SU-DHL-6 (cell line): Measurements from ENCODE around the gene C20orf144.

Experiments used
- CTCF ChIP-seq: fragments of 200-600 bp; sonication (generic); IDR thresholded peaks from one replicate; pipeline ENCODE4 v1.5.1; 2017; ENCODE audit warnings: antibody characterized with exemption, mild to moderate bottlenecking, low read length, moderate library complexity; ENCODE audit not compliant: insufficient read depth, poor library complexity, severe bottlenecking
- EZH2phosphoT487 ChIP-seq: fragments of 200-600 bp; sonication (generic), shearing (Covaris generic); conservative IDR thresholded peaks from 2 replicates; pipeline ENCODE4 v1.6.1; 2018; ENCODE audit warnings: mild to moderate bottlenecking, antibody characterized with exemption, low read length, moderate library complexity, mixed read lengths

- no peak for TF ChIP-seq CTCF
- TF ChIP-seq EZH2phosphoT487 = no peak
Measured at GRCh38 chr20:33646191-33646590, 15.9 kb upstream of the C20orf144 start.
